Stimulated activated CD8-positive, alpha-beta memory T cell treated with anti-CD3 and anti-CD28 coated beads, Interleukin-7, amount 100 ng/mL, for 24 hours (primary cell): ENCODE measurements around the gene FAM180A.
"Not testable (repeated sequence)": the region's sequence is repeated elsewhere in the genome, so short reads cannot be mapped to it uniquely, and the experiment has no call there.

Experiments used
- DNase-seq: peaks from one replicate; pipeline ENCODE4 v3.0.0-alpha.2; 2020; ENCODE audit warnings: low read depth

Gene FAM180A

GRCh38 chr7:135713836-135714470, 34.7 kb downstream of the FAM180A start:
- DNase-seq: no peak

GRCh38 chr7:135712796-135713195, 35.8 kb downstream of the FAM180A start:
- DNase-seq: no peak

GRCh38 chr7:135712182-135712782, 36.3 kb downstream of the FAM180A start:
- DNase-seq: no peak

GRCh38 chr7:135711139-135711469, 37.5 kb downstream of the FAM180A start:
- DNase-seq: no peak

- no peak for DNase-seq
These were observed 38.0 kb downstream of the FAM180A start for GRCh38 chr7:135710417-135711138.

GRCh38 chr7:135709508-135709907, 39.1 kb downstream of the FAM180A start:
- no peak for DNase-seq

DNA sequence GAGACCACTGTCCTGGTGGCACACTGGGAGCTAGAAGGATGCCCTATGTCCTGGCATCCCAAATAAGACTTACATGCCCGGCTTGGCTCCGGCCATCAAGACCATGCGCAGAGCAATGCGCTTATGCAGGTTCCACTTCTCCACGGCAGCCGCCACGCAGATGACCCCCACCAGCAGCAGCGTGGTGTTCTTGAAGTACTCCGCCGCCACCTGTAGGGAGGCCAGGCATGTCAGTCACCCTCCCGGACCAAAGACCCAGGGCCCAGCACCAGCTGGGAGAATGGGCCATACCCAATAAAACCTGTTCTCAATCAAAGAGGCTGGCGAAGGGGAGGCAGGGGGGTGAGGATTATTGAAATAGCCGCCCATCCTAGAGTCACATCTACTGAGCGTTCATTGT, 40.6 kb downstream of the FAM180A start:
- no peak for DNase-seq

GRCh38 chr7:135707570-135707966, 41.0 kb downstream of the FAM180A start:
- no peak for DNase-seq

DNA sequence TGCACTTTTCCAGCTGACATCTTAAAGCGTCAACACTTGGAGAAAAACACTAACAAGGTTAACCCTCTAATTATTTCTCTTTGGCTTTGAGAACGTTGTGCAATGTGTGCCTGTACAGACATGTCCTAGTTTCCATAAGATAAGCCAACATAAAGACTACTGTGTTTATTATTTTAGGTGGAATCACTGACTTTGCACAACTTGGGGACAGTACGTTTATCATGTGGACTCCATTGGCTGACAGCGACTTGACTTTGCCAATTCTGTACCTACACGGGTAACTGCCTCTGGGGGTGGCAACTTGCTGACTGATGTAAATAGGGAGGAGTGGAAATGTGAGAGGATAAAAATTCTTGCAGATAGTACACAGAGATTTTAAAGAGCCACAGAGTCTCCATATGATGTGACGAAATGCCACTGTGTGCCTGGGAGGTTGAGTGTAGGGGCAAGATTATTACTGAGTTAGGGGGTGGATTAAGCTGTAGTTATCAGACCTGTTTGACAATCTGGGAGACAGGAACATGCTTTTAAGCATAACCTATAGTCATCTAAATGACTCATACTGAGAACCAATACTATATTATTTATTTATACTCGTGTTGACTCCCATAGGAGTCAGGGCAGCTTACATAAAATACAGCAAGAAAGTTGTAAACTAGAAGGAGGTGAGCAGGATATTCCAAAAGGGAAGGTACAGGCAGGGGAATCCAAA, 41.6 kb downstream of the FAM180A start:
- DNase-seq: no peak

GRCh38 chr7:135706038-135706742, 42.4 kb downstream of the FAM180A start:
- no peak for DNase-seq

GRCh38 chr7:135704698-135705097, 43.9 kb downstream of the FAM180A start:
- DNase-seq: no peak

DNA sequence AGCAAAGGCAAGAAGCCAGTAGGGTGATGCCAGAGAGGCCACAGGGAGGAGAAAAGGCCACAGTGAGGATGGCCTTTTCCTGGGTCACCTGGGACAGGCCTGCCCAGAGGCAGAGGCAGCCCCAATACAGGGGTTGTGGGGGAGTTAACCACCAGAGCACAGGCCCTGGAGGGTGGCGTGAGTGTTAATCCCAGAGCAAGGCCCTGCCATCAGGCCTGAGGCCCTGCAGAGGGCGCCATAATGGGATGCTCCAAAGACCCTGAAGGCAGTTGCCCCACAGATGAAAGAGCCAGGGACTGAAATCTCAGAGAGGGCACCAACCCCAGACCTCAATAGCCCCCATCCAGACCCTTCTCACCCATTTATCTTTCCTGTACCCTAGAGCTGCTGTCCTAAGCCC, 44.5 kb downstream of the FAM180A start:
- no peak for DNase-seq

DNA sequence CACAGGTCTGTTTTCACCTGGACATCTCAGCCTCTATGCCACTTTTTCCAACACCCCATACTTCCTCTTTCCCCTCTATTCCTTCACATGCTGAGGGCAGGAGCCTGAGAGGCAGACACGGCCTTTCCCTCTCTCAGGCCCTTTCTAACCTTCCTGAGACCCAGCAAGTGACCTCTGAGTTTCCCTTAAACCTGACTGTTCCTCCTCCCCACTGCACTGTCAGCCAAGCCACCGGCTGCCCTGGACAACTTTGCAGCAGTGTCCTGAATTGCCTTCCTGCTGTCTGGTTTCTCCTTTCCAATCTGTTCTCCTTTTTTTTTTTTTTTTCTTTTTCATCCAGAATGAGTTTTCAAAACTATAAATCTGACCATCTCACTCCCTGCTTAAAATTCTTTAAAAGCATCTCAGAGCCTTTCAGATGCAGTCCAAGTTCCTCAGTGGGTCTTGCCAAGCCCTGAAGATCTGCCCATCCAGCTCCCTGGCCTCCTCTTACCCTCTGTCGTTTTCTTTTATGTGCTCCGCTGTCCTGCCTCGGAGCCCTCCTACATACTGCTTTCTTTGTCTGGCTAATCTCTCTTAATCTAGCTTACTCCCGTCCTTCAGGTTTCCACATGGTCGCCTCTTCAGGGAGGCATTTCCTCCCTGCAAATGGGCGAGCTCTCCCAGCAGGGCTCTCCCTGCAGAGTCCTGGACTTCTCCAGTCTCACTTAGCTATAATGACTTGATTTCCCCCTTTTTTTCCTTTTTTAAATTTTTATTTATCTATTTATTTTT, 51.1 kb downstream of the FAM180A start:
- DNase-seq: no peak

DNA sequence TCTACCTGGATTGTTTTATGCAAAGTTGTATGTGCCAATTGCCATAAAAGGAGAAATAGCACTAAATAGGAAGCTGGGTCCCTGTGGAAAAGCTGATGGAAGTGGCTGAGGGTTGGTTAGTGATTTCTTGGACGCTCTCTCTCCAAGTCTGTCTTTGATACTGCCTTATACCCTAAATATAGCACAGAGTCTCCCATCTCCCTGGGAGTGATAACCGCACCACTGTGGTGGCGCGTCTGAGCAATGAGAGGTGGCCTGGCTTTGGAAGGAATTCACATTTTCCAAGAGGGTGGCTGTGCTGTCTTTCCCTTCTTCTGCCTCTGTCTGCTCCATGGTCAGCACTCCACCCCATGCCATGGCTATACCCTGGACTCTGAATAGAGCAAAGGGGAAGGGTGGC, 55.1 kb downstream of the FAM180A start:
- no peak for DNase-seq

DNA sequence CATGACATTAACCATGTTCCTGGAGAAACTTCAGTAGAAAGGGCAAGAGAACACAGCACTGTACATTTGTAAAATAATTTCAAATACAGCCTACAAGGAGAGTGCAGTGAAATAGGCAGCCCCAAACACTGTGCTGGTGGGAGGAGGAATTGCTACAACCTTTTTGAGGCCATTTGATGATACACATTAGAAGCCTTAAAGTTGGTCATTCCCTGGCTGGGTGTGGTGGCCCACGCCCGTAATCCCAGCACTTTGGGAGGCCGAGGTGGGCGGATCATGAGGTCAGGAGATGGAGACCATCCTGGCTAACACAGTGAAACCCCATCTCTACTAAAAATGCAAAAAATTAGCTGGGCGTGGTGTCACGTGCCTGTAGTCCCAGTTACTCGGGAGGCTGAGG, 56.0 kb downstream of the FAM180A start:
- not testable (repeated sequence) for DNase-seq

DNA sequence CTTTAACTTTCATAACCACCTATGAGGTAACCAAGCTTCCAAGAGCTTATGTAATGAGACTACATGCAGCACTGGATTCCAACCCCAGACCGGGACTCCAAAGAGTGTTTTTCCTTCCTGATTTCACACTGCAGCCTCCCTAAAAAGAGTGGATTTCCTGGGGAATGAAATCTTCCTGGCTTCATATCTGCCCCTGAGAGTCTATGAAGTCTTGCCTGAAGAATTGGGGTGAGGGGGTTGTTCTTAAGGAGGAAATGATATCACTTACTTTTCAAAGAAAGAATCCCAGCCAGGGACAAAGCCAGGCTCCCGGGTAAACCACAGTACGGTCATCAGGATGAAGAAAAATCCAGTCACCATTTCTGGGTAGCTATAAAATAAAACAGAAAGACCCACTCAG, 56.6 kb downstream of the FAM180A start:
- DNase-seq: no peak

GRCh38 chr7:135690566-135690965, 58.0 kb downstream of the FAM180A start:
- DNase-seq: no peak

GRCh38 chr7:135687466-135687865, 61.1 kb downstream of the FAM180A start:
- DNase-seq: no peak

DNA sequence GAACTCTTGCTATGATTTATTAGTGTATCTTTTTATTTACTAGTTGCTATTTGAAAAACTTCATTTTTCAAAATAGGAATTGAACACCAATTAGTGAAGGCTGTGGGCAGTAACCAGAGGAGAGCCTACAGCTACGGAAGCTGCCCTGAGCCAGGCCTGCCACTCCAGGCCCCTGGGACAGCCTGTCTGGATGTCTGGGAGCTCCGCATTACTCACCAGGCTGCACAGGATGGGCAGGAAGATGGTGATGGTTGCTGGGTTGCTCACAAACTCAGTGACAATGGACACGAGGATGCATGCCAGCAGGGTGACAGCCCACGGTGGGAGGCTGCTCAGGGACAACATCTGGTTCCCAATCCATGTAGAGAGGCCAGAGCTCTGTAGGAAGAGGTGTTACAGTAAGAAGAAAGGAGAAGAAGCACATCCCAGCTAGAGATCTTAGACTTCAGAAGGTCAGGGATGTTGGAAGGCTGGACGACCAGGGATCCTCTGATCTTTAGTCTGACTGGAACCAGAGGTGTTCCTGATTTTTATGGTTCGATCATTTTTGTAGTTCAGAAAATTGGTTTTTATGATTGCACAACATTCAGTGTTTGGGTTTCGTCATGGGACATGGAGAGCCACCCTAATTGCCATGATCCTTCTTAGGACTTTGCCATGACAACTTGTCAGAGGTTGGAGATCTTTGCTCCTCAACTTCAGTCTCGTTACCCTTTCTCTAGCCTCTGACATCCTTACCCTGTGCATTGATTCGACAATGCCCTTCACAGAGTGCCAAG, 63.1 kb downstream of the FAM180A start:
- no peak for DNase-seq

DNA sequence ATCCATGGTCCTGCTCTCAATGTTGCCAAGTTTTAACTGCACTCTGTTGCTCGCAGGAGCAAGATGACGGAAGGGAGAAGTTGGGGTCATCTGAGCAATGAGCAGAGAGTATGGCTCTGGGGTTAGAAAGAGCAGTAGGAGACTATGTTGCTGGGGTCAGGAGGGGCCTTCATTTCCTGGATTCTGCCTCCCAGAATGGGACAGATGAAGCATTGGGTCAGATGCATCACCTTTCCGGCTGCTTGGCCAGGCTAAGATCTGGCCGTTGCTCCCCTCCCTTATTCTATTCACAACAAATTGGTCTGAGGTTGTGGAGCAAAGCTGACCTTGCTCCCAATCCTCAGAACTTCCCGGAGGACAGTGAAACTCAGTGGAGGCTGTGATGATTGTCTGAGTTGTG, 63.9 kb downstream of the FAM180A start:
- no peak for DNase-seq

DNA sequence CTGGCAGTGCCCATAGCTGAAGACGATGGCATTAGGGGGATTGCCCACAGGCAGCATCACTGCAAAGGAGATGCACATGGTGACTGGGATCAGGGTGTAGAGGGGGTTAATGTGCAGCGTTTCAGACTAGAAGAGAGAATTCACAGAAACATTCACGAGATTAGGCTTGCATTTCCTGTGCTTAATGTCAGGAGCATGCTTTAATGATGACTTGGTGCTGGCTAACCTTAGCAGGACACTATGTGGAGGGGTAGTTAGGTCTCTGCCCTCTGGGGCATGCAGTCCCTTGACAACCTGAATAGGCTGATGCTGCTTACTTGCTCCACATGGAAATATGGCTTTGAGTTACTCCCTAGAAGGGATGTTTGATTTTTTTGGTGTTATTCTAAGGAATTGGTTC, 64.5 kb downstream of the FAM180A start:
- no peak for DNase-seq
